ENCODE data around the gene EMILIN3.

GRCh38 chr20:41314386-41314785 is 52.2 kb downstream of the EMILIN3 start:
- no peak for TF ChIP-seq YY1 (IDR thresholded peaks at IDR 0.05; ENCODE audit: low read depth)
- TF ChIP-seq NRF1 (IDR thresholded peaks at IDR 0.05; ENCODE audit: low read depth, low read length): no peak
- TF ChIP-seq EZH2phosphoT487 (IDR thresholded peaks at IDR 0.05; ENCODE audit: borderline replicate concordance, low read depth): no peak
- TF ChIP-seq CHD2 (IDR thresholded peaks at IDR 0.05; ENCODE audit: low read length, partially characterized antibody): no peak
- TF ChIP-seq SMC3 (IDR thresholded peaks at IDR 0.05; ENCODE audit: low read depth, low read length): no peak
- no peak for TF ChIP-seq RFX5 (IDR thresholded peaks at IDR 0.05; ENCODE audit: low read length)
- TF ChIP-seq IRF3 (IDR thresholded peaks at IDR 0.05; ENCODE audit: low read depth, low read length): no peak
